HEK293 (cell line): ENCODE measurements around the gene STK39.
A peak's percentile ranks its signal among the peaks of the same experiment; 100 is the strongest.

ENCODE experiments used
- CTCF ChIA-PET: fragments of 350-600 bp; formaldehyde crosslinking; extraction: SDS; loops from one replicate; lab custom pipeline; 2021; ENCODE audit warnings: antibody characterized with exemption; lab: Yijun Ruan, JAX
- POLR2A ChIA-PET: fragments of 300-600 bp; formaldehyde crosslinking; extraction: SDS; loops from one replicate; lab custom pipeline; 2020; ENCODE audit warnings: antibody characterized with exemption, inconsistent platforms; lab: Yijun Ruan, JAX
- H3K27ac ChIP-seq: fragments of 200-500 bp; sonication (Bioruptor generic); 2 replicates; pipeline ENCODE4 v1.5.1; 2014; ENCODE audit warnings: low read depth, low read length, control low read depth, inconsistent platforms; ENCODE audit errors: extremely low read depth
- H3K36me3 ChIP-seq, 2 experiments: fragments of 200-500 bp in 1 of 2; sonication (Bioruptor generic) in 1 of 2; 1 replicate in 1 of 2; 2 replicates in 1 of 2; pipeline ENCODE4 v1.5.1; 2014 to 2017; ENCODE audit warnings: inconsistent platforms in 2 of 2, low read length in 2 of 2; ENCODE audit not compliant: control insufficient read depth in 2 of 2, insufficient read depth in 1 of 2
- H3K4me1 ChIP-seq: fragments of 200-500 bp; sonication (Bioruptor generic); 2 replicates; pipeline ENCODE4 v1.5.1; 2014; ENCODE audit warnings: mild to moderate bottlenecking, low read length, inconsistent platforms; ENCODE audit not compliant: control insufficient read depth, insufficient read depth
- H3K4me3 ChIP-seq: 2 replicates; pipeline ENCODE4 v1.5.1; 2011; ENCODE audit warnings: low read depth, mild to moderate bottlenecking, control low read depth, low read length, moderate library complexity
- H3K9me3 ChIP-seq: fragments of 200-500 bp; sonication (Bioruptor generic); 2 replicates; pipeline ENCODE4 v1.5.1; 2014; ENCODE audit warnings: low read depth, low read length, inconsistent platforms; ENCODE audit not compliant: control insufficient read depth, insufficient read depth
- GLIS1 ChIP-seq: fragments of 450-650 bp; formaldehyde crosslinking; IDR thresholded peaks from 2 replicates; pipeline ENCODE4 v1.5.1; 2016; ENCODE audit warnings: missing biosample characterization, missing genetic modification characterization
- GLIS2 ChIP-seq: fragments of 450-650 bp; formaldehyde crosslinking; IDR thresholded peaks from 2 replicates; pipeline ENCODE4 v1.5.1; 2016; ENCODE audit warnings: missing biosample characterization, missing genetic modification characterization
- KLF16 ChIP-seq: fragments of 450-650 bp; formaldehyde crosslinking; IDR thresholded peaks from 2 replicates; pipeline ENCODE4 v1.5.1; 2017; ENCODE audit warnings: missing biosample characterization, missing genetic modification characterization
- KLF8 ChIP-seq: fragments of 450-650 bp; formaldehyde crosslinking; IDR thresholded peaks from 2 replicates; pipeline ENCODE4 v1.5.1; 2016; ENCODE audit warnings: missing biosample characterization, missing genetic modification characterization
- SALL2 ChIP-seq: fragments of 450-650 bp; formaldehyde crosslinking; IDR thresholded peaks from 2 replicates; pipeline ENCODE4 v1.5.0; 2017; ENCODE audit warnings: missing biosample characterization, mild to moderate bottlenecking, missing genetic modification characterization, borderline replicate concordance
- SP7 ChIP-seq: fragments of 450-650 bp; formaldehyde crosslinking; IDR thresholded peaks from 2 replicates; pipeline ENCODE4 v1.5.1; 2016; ENCODE audit warnings: missing biosample characterization, missing genetic modification characterization
- ZBTB20 ChIP-seq: fragments of 450-650 bp; formaldehyde crosslinking; IDR thresholded peaks from 2 replicates; pipeline ENCODE4 v1.5.1; 2016; ENCODE audit warnings: missing biosample characterization, missing genetic modification characterization
- ZBTB8A ChIP-seq: fragments of 450-650 bp; formaldehyde crosslinking; IDR thresholded peaks from 2 replicates; pipeline ENCODE4 v1.5.1; 2016; ENCODE audit warnings: missing biosample characterization, missing genetic modification characterization
- ZEB2 ChIP-seq: fragments of 450-650 bp; formaldehyde crosslinking; IDR thresholded peaks from 2 replicates; pipeline ENCODE4 v1.5.1; 2016; ENCODE audit warnings: missing biosample characterization, missing genetic modification characterization
- ZIC2 ChIP-seq: fragments of 450-650 bp; formaldehyde crosslinking; IDR thresholded peaks from 2 replicates; pipeline ENCODE4 v1.5.1; 2016; ENCODE audit warnings: missing biosample characterization, missing genetic modification characterization
- ZNF2 ChIP-seq: fragments of 450-650 bp; formaldehyde crosslinking; IDR thresholded peaks from 2 replicates; pipeline ENCODE4 v1.5.1; 2016; ENCODE audit warnings: missing biosample characterization, missing genetic modification characterization
- ZNF248 ChIP-seq: fragments of 450-650 bp; formaldehyde crosslinking; IDR thresholded peaks from 2 replicates; pipeline ENCODE4 v1.5.1; 2017; ENCODE audit warnings: missing biosample characterization, missing genetic modification characterization
- ZNF335 ChIP-seq: fragments of 450-650 bp; formaldehyde crosslinking; conservative IDR thresholded peaks from 2 replicates; pipeline ENCODE4 v1.5.1; 2016; ENCODE audit warnings: missing biosample characterization, missing genetic modification characterization
- ZNF341 ChIP-seq: fragments of 450-650 bp; formaldehyde crosslinking; IDR thresholded peaks from 2 replicates; pipeline ENCODE4; 2016; ENCODE audit warnings: low read depth, missing biosample characterization, missing genetic modification characterization
- ZNF423 ChIP-seq: fragments of 450-650 bp; formaldehyde crosslinking; IDR thresholded peaks from 2 replicates; pipeline ENCODE4 v1.5.1; 2016; ENCODE audit warnings: missing biosample characterization, missing genetic modification characterization
- ZNF473 ChIP-seq: fragments of 450-650 bp; formaldehyde crosslinking; IDR thresholded peaks from 2 replicates; pipeline ENCODE4 v1.5.1; 2017; ENCODE audit warnings: missing biosample characterization, missing genetic modification characterization
- ZNF600 ChIP-seq: fragments of 450-650 bp; formaldehyde crosslinking; IDR thresholded peaks from 2 replicates; pipeline ENCODE4 v1.5.1; 2016; ENCODE audit warnings: missing biosample characterization, missing genetic modification characterization
- ZNF624 ChIP-seq: fragments of 450-650 bp; formaldehyde crosslinking; IDR thresholded peaks from 2 replicates; pipeline ENCODE4 v1.5.1; 2017; ENCODE audit warnings: missing biosample characterization, missing genetic modification characterization
- ZNF777 ChIP-seq: fragments of 450-650 bp; formaldehyde crosslinking; IDR thresholded peaks from 2 replicates; pipeline ENCODE4 v1.5.1; 2017; ENCODE audit warnings: missing biosample characterization, missing genetic modification characterization, borderline replicate concordance
- TF ChIP-seq, protein P1 (sequence below): fragments of 450-650 bp; formaldehyde crosslinking; IDR thresholded peaks from 2 replicates; pipeline ENCODE4 v1.5.1; 2017; ENCODE audit warnings: missing biosample characterization, missing genetic modification characterization
- TF ChIP-seq, protein P2 (sequence below): fragments of 450-650 bp; formaldehyde crosslinking; IDR thresholded peaks from 2 replicates; pipeline ENCODE4 v1.5.1; 2016; ENCODE audit warnings: missing biosample characterization, missing genetic modification characterization
- TF ChIP-seq, protein P3 (sequence below): fragments of 450-650 bp; formaldehyde crosslinking; IDR thresholded peaks from 2 replicates; pipeline ENCODE4 v1.5.1; 2016; ENCODE audit warnings: missing biosample characterization, missing genetic modification characterization
- TF ChIP-seq, protein P4 (sequence below): fragments of 450-650 bp; formaldehyde crosslinking; IDR thresholded peaks from 2 replicates; pipeline ENCODE4 v1.5.1; 2016; ENCODE audit warnings: missing biosample characterization, missing genetic modification characterization
- TF ChIP-seq, protein P5 (sequence below): fragments of 450-650 bp; formaldehyde crosslinking; optimal IDR thresholded peaks from 2 replicates; pipeline ENCODE3; 2016; ENCODE audit warnings: missing biosample characterization, mild to moderate bottlenecking, missing genetic modification characterization

STK39 gene

DNA sequence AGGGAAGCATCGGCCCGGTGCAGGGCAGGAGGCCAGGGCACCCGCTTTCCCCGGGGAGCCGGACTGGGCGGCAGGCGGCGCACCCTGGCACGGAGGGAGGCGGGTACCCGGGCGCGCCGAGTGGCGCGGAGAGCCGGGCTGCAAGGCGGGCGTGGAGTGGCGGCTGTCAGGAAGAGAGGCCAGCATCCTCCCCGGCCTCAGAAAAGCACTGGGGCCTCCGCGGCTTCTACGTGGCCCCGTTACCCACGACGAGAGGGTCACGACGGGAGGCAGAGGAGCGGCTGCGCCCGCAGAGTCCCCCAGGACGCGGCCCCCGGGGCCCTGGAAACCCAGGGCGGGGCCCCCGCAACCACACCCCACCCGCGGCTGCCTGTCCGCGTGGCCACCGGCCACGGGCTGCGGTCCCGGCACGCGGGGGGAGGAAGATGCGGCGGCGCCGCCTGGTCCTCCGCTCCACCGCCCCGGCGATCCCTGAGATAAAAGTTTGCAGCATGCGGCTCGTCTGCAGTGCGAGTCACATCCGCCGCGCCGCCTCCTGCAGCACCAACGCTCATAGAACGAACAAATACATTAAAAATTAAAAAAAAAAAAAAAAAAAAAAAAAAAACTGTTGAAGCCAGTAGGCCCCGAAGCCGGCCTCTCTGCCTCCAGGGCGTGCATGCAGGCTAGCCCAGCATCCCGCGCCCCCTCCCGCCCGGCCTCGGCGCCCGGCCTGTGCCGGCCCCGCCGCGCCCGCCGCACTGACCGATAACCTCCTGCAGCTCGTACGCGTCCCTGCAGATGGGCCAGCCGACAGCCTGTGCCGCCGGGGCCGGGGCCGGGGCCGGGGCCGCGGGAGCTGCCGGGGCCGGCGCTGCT is 683 bp downstream of the STK39 start:
- peak; percentile 44; the same call in 1 of the 2 replicates for TF ChIP-seq KLF8 (tag by site-specific recombination)
- TF ChIP-seq ZNF335 (tag by site-specific recombination), result peak; percentile 41
- no peak for TF ChIP-seq SALL2 (tag by site-specific recombination)
- TF ChIP-seq ZNF248 (tag by site-specific recombination), result no peak
- 0 out of 2 replicates have a peak, but pooled peaks have one; percentile 34 for TF ChIP-seq ZEB2 (tag by site-specific recombination)
- TF ChIP-seq ZNF777 (tag by site-specific recombination), result 0 out of 2 replicates have a peak, but pooled peaks have one; percentile 52
- TF ChIP-seq ZNF2 (tag by site-specific recombination), result no peak
- 0 out of 2 replicates have a peak, but pooled peaks have one; percentile 7 for TF ChIP-seq SP7
- peak; percentile 50; the same call in 1 of the 2 replicates for TF ChIP-seq ZNF341 (tag by site-specific recombination)
- peak; percentile 56; the same call in 1 of the 2 replicates for TF ChIP-seq ZNF423 (tag by site-specific recombination)
- TF ChIP-seq KLF16 (tag by site-specific recombination), result 0 out of 2 replicates have a peak, but pooled peaks have one; percentile 14
- peak; percentile 84 for TF ChIP-seq GLIS2
- TF ChIP-seq ZBTB8A (tag by site-specific recombination), result peak; percentile 64
- TF ChIP-seq ZNF473 (tag by site-specific recombination), result no peak
- peak; percentile 41; the same call in 1 of the 2 replicates for TF ChIP-seq GLIS1 (tag by site-specific recombination)
- TF ChIP-seq, protein P1, sequence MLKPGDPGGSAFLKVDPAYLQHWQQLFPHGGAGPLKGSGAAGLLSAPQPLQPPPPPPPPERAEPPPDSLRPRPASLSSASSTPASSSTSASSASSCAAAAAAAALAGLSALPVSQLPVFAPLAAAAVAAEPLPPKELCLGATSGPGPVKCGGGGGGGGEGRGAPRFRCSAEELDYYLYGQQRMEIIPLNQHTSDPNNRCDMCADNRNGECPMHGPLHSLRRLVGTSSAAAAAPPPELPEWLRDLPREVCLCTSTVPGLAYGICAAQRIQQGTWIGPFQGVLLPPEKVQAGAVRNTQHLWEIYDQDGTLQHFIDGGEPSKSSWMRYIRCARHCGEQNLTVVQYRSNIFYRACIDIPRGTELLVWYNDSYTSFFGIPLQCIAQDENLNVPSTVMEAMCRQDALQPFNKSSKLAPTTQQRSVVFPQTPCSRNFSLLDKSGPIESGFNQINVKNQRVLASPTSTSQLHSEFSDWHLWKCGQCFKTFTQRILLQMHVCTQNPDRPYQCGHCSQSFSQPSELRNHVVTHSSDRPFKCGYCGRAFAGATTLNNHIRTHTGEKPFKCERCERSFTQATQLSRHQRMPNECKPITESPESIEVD, result no peak
- TF ChIP-seq, protein P2, sequence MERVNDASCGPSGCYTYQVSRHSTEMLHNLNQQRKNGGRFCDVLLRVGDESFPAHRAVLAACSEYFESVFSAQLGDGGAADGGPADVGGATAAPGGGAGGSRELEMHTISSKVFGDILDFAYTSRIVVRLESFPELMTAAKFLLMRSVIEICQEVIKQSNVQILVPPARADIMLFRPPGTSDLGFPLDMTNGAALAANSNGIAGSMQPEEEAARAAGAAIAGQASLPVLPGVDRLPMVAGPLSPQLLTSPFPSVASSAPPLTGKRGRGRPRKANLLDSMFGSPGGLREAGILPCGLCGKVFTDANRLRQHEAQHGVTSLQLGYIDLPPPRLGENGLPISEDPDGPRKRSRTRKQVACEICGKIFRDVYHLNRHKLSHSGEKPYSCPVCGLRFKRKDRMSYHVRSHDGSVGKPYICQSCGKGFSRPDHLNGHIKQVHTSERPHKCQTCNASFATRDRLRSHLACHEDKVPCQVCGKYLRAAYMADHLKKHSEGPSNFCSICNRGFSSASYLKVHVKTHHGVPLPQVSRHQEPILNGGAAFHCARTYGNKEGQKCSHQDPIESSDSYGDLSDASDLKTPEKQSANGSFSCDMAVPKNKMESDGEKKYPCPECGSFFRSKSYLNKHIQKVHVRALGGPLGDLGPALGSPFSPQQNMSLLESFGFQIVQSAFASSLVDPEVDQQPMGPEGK (tag by site-specific recombination), result 0 out of 2 replicates have a peak, but pooled peaks have one; percentile 44
- TF ChIP-seq, protein P3, sequence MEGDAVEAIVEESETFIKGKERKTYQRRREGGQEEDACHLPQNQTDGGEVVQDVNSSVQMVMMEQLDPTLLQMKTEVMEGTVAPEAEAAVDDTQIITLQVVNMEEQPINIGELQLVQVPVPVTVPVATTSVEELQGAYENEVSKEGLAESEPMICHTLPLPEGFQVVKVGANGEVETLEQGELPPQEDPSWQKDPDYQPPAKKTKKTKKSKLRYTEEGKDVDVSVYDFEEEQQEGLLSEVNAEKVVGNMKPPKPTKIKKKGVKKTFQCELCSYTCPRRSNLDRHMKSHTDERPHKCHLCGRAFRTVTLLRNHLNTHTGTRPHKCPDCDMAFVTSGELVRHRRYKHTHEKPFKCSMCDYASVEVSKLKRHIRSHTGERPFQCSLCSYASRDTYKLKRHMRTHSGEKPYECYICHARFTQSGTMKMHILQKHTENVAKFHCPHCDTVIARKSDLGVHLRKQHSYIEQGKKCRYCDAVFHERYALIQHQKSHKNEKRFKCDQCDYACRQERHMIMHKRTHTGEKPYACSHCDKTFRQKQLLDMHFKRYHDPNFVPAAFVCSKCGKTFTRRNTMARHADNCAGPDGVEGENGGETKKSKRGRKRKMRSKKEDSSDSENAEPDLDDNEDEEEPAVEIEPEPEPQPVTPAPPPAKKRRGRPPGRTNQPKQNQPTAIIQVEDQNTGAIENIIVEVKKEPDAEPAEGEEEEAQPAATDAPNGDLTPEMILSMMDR (tag by site-specific recombination), result peak; percentile 85
- TF ChIP-seq, protein P4, sequence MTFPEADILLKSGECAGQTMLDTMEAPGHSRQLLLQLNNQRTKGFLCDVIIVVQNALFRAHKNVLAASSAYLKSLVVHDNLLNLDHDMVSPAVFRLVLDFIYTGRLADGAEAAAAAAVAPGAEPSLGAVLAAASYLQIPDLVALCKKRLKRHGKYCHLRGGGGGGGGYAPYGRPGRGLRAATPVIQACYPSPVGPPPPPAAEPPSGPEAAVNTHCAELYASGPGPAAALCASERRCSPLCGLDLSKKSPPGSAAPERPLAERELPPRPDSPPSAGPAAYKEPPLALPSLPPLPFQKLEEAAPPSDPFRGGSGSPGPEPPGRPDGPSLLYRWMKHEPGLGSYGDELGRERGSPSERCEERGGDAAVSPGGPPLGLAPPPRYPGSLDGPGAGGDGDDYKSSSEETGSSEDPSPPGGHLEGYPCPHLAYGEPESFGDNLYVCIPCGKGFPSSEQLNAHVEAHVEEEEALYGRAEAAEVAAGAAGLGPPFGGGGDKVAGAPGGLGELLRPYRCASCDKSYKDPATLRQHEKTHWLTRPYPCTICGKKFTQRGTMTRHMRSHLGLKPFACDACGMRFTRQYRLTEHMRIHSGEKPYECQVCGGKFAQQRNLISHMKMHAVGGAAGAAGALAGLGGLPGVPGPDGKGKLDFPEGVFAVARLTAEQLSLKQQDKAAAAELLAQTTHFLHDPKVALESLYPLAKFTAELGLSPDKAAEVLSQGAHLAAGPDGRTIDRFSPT, result peak; percentile 44; the same call in 1 of the 2 replicates
- peak; percentile 64 for TF ChIP-seq ZIC2 (tag by site-specific recombination)
- TF ChIP-seq, protein P5, sequence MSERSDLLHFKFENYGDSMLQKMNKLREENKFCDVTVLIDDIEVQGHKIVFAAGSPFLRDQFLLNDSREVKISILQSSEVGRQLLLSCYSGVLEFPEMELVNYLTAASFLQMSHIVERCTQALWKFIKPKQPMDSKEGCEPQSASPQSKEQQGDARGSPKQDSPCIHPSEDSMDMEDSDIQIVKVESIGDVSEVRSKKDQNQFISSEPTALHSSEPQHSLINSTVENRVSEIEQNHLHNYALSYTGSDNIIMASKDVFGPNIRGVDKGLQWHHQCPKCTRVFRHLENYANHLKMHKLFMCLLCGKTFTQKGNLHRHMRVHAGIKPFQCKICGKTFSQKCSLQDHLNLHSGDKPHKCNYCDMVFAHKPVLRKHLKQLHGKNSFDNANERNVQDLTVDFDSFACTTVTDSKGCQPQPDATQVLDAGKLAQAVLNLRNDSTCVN (tag by site-specific recombination), result peak; percentile 87
- no peak for TF ChIP-seq ZNF624 (tag by site-specific recombination)
- peak; percentile 94 for TF ChIP-seq ZBTB20
- 0 out of 2 replicates have a peak, but pooled peaks have one; percentile 2 for TF ChIP-seq ZNF600 (tag by site-specific recombination)
- H3K27ac ChIP-seq, result peak overlapping the region; percentile 92
- POLR2A ChIA-PET, result no interaction called here
- H3K4me3 ChIP-seq, result peak overlapping the region; percentile 70
- no peaks in the 10 kb centered on the region for H3K36me3 ChIP-seq
- CTCF ChIA-PET, result interaction anchor here (0.6 to 0.9 kb wide), 4 partner anchors 25 to 701 kb away, joined by 3 to 4 read pairs (median 4); no protein-coding TSS in a partner anchor
- no peaks in the 10 kb centered on the region for H3K9me3 ChIP-seq
- peaks cover 7% of the 10 kb centered on the region for H3K4me1 ChIP-seq
